Measurements from ENCODE around the gene BOLA2B.
"Not testable (repeated sequence)": the region's sequence is repeated elsewhere in the genome, so short reads cannot be mapped to it uniquely, and the experiment has no call there.

Gene BOLA2B

GRCh38 chr16:30193615-30194014 is at the start of gene BOLA2B, which contains the start of gene SLX1A:
TSS of gene BOLA2B (minus strand) at chr16:30193666. CDS start at chr16:30193595, 71 bp downstream.
TSS of gene SLX1A (plus strand) at chr16:30193875. CDS start at chr16:30194085, 210 bp downstream.
- DNase-seq (ENCODE audit: low read depth in 2 of 2): not testable (repeated sequence)

- not testable (repeated sequence) for DNase-seq (ENCODE audit: low read depth in 2 of 2)
These were observed 23.6 kb upstream of the BOLA2B start for GRCh38 chr16:30217082-30217481.

- not testable (repeated sequence) for DNase-seq (ENCODE audit: low read depth in 2 of 2)
These were observed 17.9 kb upstream of the BOLA2B start for GRCh38 chr16:30211414-30211813.

GRCh38 chr16:30209032-30209431 is 15.6 kb upstream of the BOLA2B start:
- DNase-seq (ENCODE audit: low read depth in 2 of 2): not testable (repeated sequence)

- not testable (repeated sequence) for DNase-seq (ENCODE audit: low read depth in 2 of 2)
These were observed 13.7 kb upstream of the BOLA2B start for GRCh38 chr16:30207063-30207704.

- not testable (repeated sequence) for DNase-seq (ENCODE audit: low read depth in 2 of 2)
These were observed 12.8 kb upstream of the BOLA2B start for GRCh38 chr16:30206252-30206651.

GRCh38 chr16:30205541-30206236 is 12.2 kb upstream of the BOLA2B start:
- DNase-seq (ENCODE audit: low read depth in 2 of 2): not testable (repeated sequence)

GRCh38 chr16:30199608-30200343 is 6.3 kb upstream of the BOLA2B start:
- DNase-seq (ENCODE audit: low read depth in 2 of 2): not testable (repeated sequence)

- not testable (repeated sequence) for DNase-seq (ENCODE audit: low read depth in 2 of 2)
These were observed 5.6 kb upstream of the BOLA2B start, which contains the start of gene SULT1A3 for GRCh38 chr16:30199049-30199448. TSS of gene SULT1A3 (plus strand) at chr16:30199255. CDS start at chr16:30200729, 1,474 bp downstream.

- DNase-seq (ENCODE audit: low read depth in 2 of 2): not testable (repeated sequence)
These were observed 3.5 kb upstream of the BOLA2B start for GRCh38 chr16:30197001-30197400.

GRCh38 chr16:30194172-30194925 is 883 bp upstream of the BOLA2B start:
- not testable (repeated sequence) for DNase-seq (ENCODE audit: low read depth in 2 of 2)

- DNase-seq (ENCODE audit: low read depth in 2 of 2): not testable (repeated sequence)
These were observed 368 bp downstream of the BOLA2B start for GRCh38 chr16:30193098-30193497.

GRCh38 chr16:30191158-30191557 is 2.3 kb downstream of the BOLA2B start:
- DNase-seq (ENCODE audit: low read depth in 2 of 2): not testable (repeated sequence)

- no peak for DNase-seq (ENCODE audit: low read depth in 2 of 2)
These were observed 5.4 kb downstream of the BOLA2B start for GRCh38 chr16:30187971-30188561.

- DNase-seq (ENCODE audit: low read depth in 2 of 2): no peak
These were observed 6.0 kb downstream of the BOLA2B start for GRCh38 chr16:30187556-30187865.

- peak in 1 of 2 experiments; percentile 4 for DNase-seq (ENCODE audit: low read depth in 2 of 2)
These were observed 6.5 kb downstream of the BOLA2B start for GRCh38 chr16:30186782-30187555.

GRCh38 chr16:30186444-30186781 is 7.1 kb downstream of the BOLA2B start:
- DNase-seq (ENCODE audit: low read depth in 2 of 2): no peak

- no peak for DNase-seq (ENCODE audit: low read depth in 2 of 2)
These were observed 7.6 kb downstream of the BOLA2B start for GRCh38 chr16:30185683-30186421.

- no peak for DNase-seq (ENCODE audit: low read depth in 2 of 2)
These were observed 8.4 kb downstream of the BOLA2B start for GRCh38 chr16:30184891-30185682.

Data from fibroblast of skin of left quadriceps (primary cell).